ACC112 (cell line): Measurements from ENCODE around the gene IQCE.

Source experiments
- H2AFZ ChIP-seq: fragments of 200-600 bp; sonication (generic); one replicate; pipeline ENCODE4 v1.6.0; 2017; ENCODE audit warnings: antibody characterized with exemption, low read length; ENCODE audit not compliant: unreplicated experiment
- H3K27ac ChIP-seq: fragments of 200-600 bp; sonication (generic); 2 replicates; pipeline ENCODE4 v1.5.1; 2014; ENCODE audit warnings: low read depth, mild to moderate bottlenecking, antibody characterized with exemption, low read length, moderate library complexity
- H3K27me3 ChIP-seq: fragments of 200-600 bp; sonication (generic); 2 replicates; pipeline ENCODE4 v1.6.1; 2014; ENCODE audit warnings: mild to moderate bottlenecking, antibody characterized with exemption, low read length, moderate library complexity, mixed read lengths; ENCODE audit not compliant: insufficient read depth
- H3K36me3 ChIP-seq: fragments of 200-600 bp; sonication (generic); 2 replicates; pipeline ENCODE4 v1.6.1; 2016; ENCODE audit warnings: mild to moderate bottlenecking, antibody characterized with exemption, low read length, moderate library complexity, mixed read lengths; ENCODE audit not compliant: insufficient read depth
- H3K4me1 ChIP-seq: fragments of 200-600 bp; sonication (generic); one replicate; pipeline ENCODE4 v1.6.1; 2016; ENCODE audit warnings: low read length, mixed read lengths; ENCODE audit not compliant: insufficient read depth, unreplicated experiment, control insufficient read depth
- H3K4me3 ChIP-seq: fragments of 200-600 bp; sonication (generic); 2 replicates; pipeline ENCODE4 v1.5.1; 2014; ENCODE audit warnings: mild to moderate bottlenecking, low read depth, low read length
- H3K79me2 ChIP-seq: fragments of 200-600 bp; sonication (generic); one replicate; pipeline ENCODE4 v1.6.0; 2016; ENCODE audit warnings: low read length; ENCODE audit not compliant: control insufficient read depth, unreplicated experiment, insufficient read depth

The IQCE gene

GRCh38 chr7:2613931-2614600 lies 55.3 kb downstream of the IQCE start:
- no peak overlapping the region for H3K27ac ChIP-seq
- no peaks in the 10 kb centered on the region for H3K36me3 ChIP-seq
- H2AFZ ChIP-seq: peak overlapping the region; percentile 31
- H3K4me1 ChIP-seq: no peaks in the 10 kb centered on the region
- no peaks in the 10 kb centered on the region for H3K79me2 ChIP-seq
- no peaks in the 10 kb centered on the region for H3K27me3 ChIP-seq
- peak overlapping the region; percentile 53 for H3K4me3 ChIP-seq

- no peaks in the 10 kb centered on the region for H3K36me3 ChIP-seq
- H3K79me2 ChIP-seq: no peaks in the 10 kb centered on the region
- no peaks in the 10 kb centered on the region for H3K27me3 ChIP-seq
- no peak overlapping the region for H2AFZ ChIP-seq
- H3K4me1 ChIP-seq: no peaks in the 10 kb centered on the region
- H3K27ac ChIP-seq: no peak overlapping the region
- H3K4me3 ChIP-seq: peak overlapping the region; percentile 53
Measured at GRCh38 chr7:2614631-2615330, 56.0 kb downstream of the IQCE start.

- Histone ChIP-seq H3K4me1 (peaks cover 3% of the 10 kb centered on the region), H3K27ac (no peak overlapping the region), H2AFZ (no peak overlapping the region), H3K4me3 (no peak overlapping the region), H3K79me2 (no peaks in the 10 kb centered on the region), H3K27me3 (no peaks in the 10 kb centered on the region), H3K36me3 (no peaks in the 10 kb centered on the region)
Measured at GRCh38 chr7:2616387-2617324, 57.9 kb downstream of the IQCE start.

- Histone ChIP-seq H3K79me2 (no peaks in the 10 kb centered on the region), H3K27me3 (no peaks in the 10 kb centered on the region), H3K27ac (no peak overlapping the region), H3K4me1 (peaks cover 3% of the 10 kb centered on the region), H2AFZ (no peak overlapping the region), H3K4me3 (no peak overlapping the region), H3K36me3 (no peaks in the 10 kb centered on the region)
Measured at GRCh38 chr7:2617325-2617905, 58.6 kb downstream of the IQCE start.

GRCh38 chr7:2619116-2619515 lies 60.3 kb downstream of the IQCE start:
- Histone ChIP-seq H3K4me3 (peak overlapping the region; percentile 63), H3K36me3 (no peaks in the 10 kb centered on the region), H3K27me3 (no peaks in the 10 kb centered on the region), H3K4me1 (peaks cover 4% of the 10 kb centered on the region), H3K79me2 (no peaks in the 10 kb centered on the region), H2AFZ (no peak overlapping the region), H3K27ac (no peak overlapping the region)

DNA sequence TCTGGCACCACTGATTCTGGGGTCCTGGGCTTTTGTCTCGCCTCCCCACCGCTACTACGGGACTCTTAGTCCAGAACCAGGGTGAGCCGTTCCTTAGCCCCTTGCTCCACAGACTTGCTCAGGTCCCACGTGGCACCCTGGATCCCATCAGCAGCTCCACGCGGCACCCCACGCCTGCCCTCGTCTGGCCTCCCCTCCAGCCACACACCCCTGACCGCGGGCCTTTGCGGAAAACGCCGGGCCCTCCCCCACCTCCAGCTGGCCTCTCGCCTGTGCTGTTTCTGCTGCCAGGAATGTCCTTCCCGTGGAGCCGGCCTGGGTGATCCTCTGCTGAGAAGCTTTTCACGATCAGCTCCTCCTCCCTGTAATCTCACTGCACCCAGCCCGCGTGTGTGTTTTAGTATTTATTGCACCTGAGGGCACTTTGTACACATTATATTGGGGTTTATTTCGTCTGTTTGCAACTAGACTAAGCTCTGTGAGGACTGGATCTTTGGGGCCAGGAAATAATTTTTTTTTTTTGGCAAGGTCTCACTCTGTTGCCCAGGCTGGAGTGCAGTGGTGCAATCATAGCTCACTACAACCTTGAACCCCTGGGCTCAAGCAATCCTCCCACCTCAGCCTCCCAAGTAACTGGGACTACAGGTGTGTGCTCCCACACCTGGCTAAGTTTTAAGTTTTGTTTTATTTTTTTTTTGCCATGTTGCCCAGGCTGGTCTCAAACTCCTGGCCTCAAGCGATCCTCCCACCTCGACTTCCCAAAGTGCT lies 62.5 kb downstream of the IQCE start:
- H3K36me3 ChIP-seq: no peaks in the 10 kb centered on the region
- no peaks in the 10 kb centered on the region for H3K79me2 ChIP-seq
- no peaks in the 10 kb centered on the region for H3K27me3 ChIP-seq
- H3K4me1 ChIP-seq: peaks cover 11% of the 10 kb centered on the region
- H2AFZ ChIP-seq: peak overlapping the region; percentile 21
- H3K27ac ChIP-seq: no peak overlapping the region
- no peak overlapping the region for H3K4me3 ChIP-seq

GRCh38 chr7:2621948-2622640 lies 63.3 kb downstream of the IQCE start:
- Histone ChIP-seq H3K4me1 (peaks cover 11% of the 10 kb centered on the region), H3K4me3 (no peak overlapping the region), H3K27me3 (no peaks in the 10 kb centered on the region), H3K79me2 (no peaks in the 10 kb centered on the region), H3K36me3 (no peaks in the 10 kb centered on the region), H2AFZ (no peak overlapping the region), H3K27ac (no peak overlapping the region)

DNA sequence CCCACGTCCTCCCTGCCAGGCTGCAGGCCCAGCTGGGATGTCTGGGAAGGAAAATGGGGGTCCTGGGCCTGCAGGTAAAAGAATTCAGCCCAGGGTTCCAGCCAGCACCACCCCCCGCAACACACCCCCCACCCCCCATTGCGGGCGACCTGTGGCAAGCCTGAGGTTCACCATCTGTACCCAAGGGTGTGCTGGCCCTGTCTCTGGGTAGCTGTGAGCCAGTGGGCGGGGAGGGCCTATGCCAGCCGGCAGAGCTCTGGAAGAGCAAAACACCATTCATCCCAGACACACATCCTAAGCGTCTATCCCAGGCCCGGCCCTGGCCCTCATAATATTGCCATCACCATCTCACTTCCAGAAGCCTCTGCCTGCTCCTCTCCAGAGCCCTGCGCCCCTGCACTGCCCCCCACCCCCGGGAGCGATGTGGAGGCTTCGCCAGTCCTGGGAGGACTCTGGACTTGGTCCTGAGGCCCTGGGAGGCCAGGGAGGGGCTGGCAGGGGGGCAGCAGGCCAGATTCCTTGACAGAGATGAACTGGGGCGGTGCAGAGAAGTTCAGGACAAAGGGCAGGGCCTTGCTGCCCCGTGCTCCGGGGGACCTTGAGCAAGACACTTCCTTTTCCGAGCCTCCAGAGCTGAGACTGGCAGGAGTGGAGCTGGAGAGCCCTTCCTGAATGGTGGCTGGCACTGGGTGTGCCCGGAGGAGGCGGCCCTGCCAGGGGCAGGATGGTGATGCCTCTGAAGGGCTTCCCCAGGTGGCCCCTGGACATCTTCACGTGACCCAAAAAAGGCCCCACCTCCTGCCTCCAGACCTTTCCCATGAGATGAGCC lies 64.3 kb downstream of the IQCE start:
- no peaks in the 10 kb centered on the region for H3K36me3 ChIP-seq
- no peaks in the 10 kb centered on the region for H3K79me2 ChIP-seq
- H3K4me1 ChIP-seq: peaks cover 11% of the 10 kb centered on the region
- H3K4me3 ChIP-seq: no peak overlapping the region
- H2AFZ ChIP-seq: no peak overlapping the region
- H3K27ac ChIP-seq: no peak overlapping the region
- no peaks in the 10 kb centered on the region for H3K27me3 ChIP-seq

- H3K4me3 ChIP-seq: no peak overlapping the region
- H3K4me1 ChIP-seq: peaks cover 11% of the 10 kb centered on the region
- no peaks in the 10 kb centered on the region for H3K36me3 ChIP-seq
- no peak overlapping the region for H3K27ac ChIP-seq
- H3K79me2 ChIP-seq: no peaks in the 10 kb centered on the region
- H3K27me3 ChIP-seq: no peaks in the 10 kb centered on the region
- H2AFZ ChIP-seq: no peak overlapping the region
Measured at GRCh38 chr7:2623698-2624014, 64.9 kb downstream of the IQCE start.
